ENCODE results near the gene SPOCD1.

SPOCD1 gene

GRCh38 chr1:31798086-31798432 lies 17.8 kb downstream of the SPOCD1 start:
- peak overlapping the region; percentile 93 for H3K4me3 ChIP-seq (ENCODE audit: low read depth, low read length)
- no peak for TF ChIP-seq CTCF (IDR thresholded peaks at IDR 0.05; ENCODE audit: insufficient read depth, low read length, missing control alignments)
- POLR2A ChIA-PET, result interaction anchor here (0.7 to 2.4 kb wide), 7 partner anchors 8 to 215 kb away, joined by 3 to 15 read pairs (median 4); partner anchors contain the start of genes KHDRBS1, PEF1 and PTP4A2
- CTCF ChIA-PET, result interaction anchor here (1.1 to 6.1 kb wide), 6 partner anchors 9 to 165 kb away, joined by 3 to 63 read pairs (median 6); partner anchors contain the start of gene SPOCD1
- DNase-seq (ENCODE audit: low read depth, low spot score), result no peak

- POLR2A ChIA-PET, result interaction anchor here (0.8 kb wide), 1 partner anchor 216 kb away, joined by 3 read pairs; the partner anchor contains the start of gene KHDRBS1
- H3K4me3 ChIP-seq (ENCODE audit: low read depth, low read length), result peak overlapping the region; percentile 93
- CTCF ChIA-PET, result interaction anchor here (0.7 to 6.1 kb wide), 8 partner anchors 8 to 266 kb away, joined by 3 to 63 read pairs (median 4); partner anchors contain the start of genes PTP4A2 and SPOCD1
- no peak for TF ChIP-seq CTCF (IDR thresholded peaks at IDR 0.05; ENCODE audit: insufficient read depth, low read length, missing control alignments)
- no peak for DNase-seq (ENCODE audit: low read depth, low spot score)
Observed at GRCh38 chr1:31797216-31797615, 18.6 kb downstream of the SPOCD1 start.

- ChIA-PET POLR2A (no interaction called here), CTCF (interaction anchor here (0.7 to 6.1 kb wide), 6 partner anchors 8 to 167 kb away, joined by 3 to 63 read pairs (median 5); partner anchors contain the start of gene PTP4A2)
- peak overlapping the region; percentile 93 for H3K4me3 ChIP-seq (ENCODE audit: low read depth, low read length)
- DNase-seq (ENCODE audit: low read depth, low spot score), result no peak
- TF ChIP-seq CTCF (IDR thresholded peaks at IDR 0.05; ENCODE audit: insufficient read depth, low read length, missing control alignments), result no peak
Observed at GRCh38 chr1:31796707-31797106, 19.1 kb downstream of the SPOCD1 start.

GRCh38 chr1:31795801-31796621 lies 19.8 kb downstream of the SPOCD1 start:
- TF ChIP-seq CTCF (IDR thresholded peaks at IDR 0.05; ENCODE audit: insufficient read depth, low read length, missing control alignments), result peak; percentile 4
- CTCF ChIA-PET, result interaction anchor here (1.3 to 2.0 kb wide), 3 partner anchors 20 to 168 kb away, joined by 3 to 7 read pairs (median 6); partner anchors contain the start of gene SPOCD1
- POLR2A ChIA-PET, result no interaction called here
- H3K4me3 ChIP-seq (ENCODE audit: low read depth, low read length), result peak overlapping the region; percentile 93
- DNase-seq (ENCODE audit: low read depth, low spot score), result peak; percentile 61

- no peak for DNase-seq (ENCODE audit: low read depth, low spot score)
- POLR2A ChIA-PET, result interaction anchor here (0.7 kb wide), 1 partner anchor 88 kb away, joined by 3 read pairs; no protein-coding TSS in a partner anchor
- no peak for TF ChIP-seq CTCF (IDR thresholded peaks at IDR 0.05; ENCODE audit: insufficient read depth, low read length, missing control alignments)
- H3K4me3 ChIP-seq (ENCODE audit: low read depth, low read length), result peak overlapping the region; percentile 93
- CTCF ChIA-PET, result interaction anchor here (0.5 to 2.0 kb wide), 4 partner anchors 21 to 169 kb away, joined by 3 to 7 read pairs (median 4); partner anchors contain the start of gene SPOCD1
Observed at GRCh38 chr1:31795096-31795675, 20.6 kb downstream of the SPOCD1 start.
